GM23248 (cell line): ENCODE results near the gene DTNB. TPM values are rescaled to one million over a fixed set of nuclear protein-coding genes. Genes with fewer than 3 reads are reported as not detected.
A peak's percentile ranks its signal among the peaks of the same experiment; 100 is the strongest.

Experiments used
- DNase-seq: peaks from one replicate; pipeline ENCODE4 v3.0.0-alpha.2; 2015
- H2AFZ ChIP-seq: fragments of 200-600 bp; sonication (generic); 2 replicates; pipeline ENCODE4 v1.6.1; 2016; ENCODE audit warnings: antibody characterized with exemption
- H3F3A ChIP-seq: fragments of 200-600 bp; sonication (generic); 2 replicates; pipeline ENCODE4 v1.6.1; 2016; ENCODE audit warnings: mild to moderate bottlenecking, antibody characterized with exemption, mixed run types; ENCODE audit not compliant: insufficient read depth
- H3K27ac ChIP-seq: fragments of 200-600 bp; sonication (generic); 2 replicates; pipeline ENCODE4 v1.5.1; 2016; ENCODE audit warnings: mild to moderate bottlenecking
- H3K27me3 ChIP-seq: fragments of 200-600 bp; sonication (generic); replicated peaks from 2 replicates; pipeline ENCODE4 v1.6.1; 2016; ENCODE audit warnings: mild to moderate bottlenecking; ENCODE audit not compliant: insufficient read depth
- H3K36me3 ChIP-seq: fragments of 200-600 bp; sonication (generic); 2 replicates; pipeline ENCODE4 v1.6.1; 2016; ENCODE audit warnings: low read depth, mild to moderate bottlenecking
- H3K4me1 ChIP-seq: fragments of 200-600 bp; sonication (generic); 2 replicates; pipeline ENCODE4 v1.6.1; 2016; ENCODE audit warnings: mild to moderate bottlenecking; ENCODE audit not compliant: insufficient read depth
- H3K4me2 ChIP-seq: fragments of 200-600 bp; sonication (generic); one replicate; pipeline ENCODE4 v1.6.1; 2016; ENCODE audit warnings: mild to moderate bottlenecking; ENCODE audit not compliant: unreplicated experiment
- H3K4me3 ChIP-seq: fragments of 200-600 bp; sonication (generic); 2 replicates; pipeline ENCODE4 v1.5.1; 2016; ENCODE audit warnings: mild to moderate bottlenecking
- H3K79me2 ChIP-seq: fragments of 200-600 bp; sonication (generic); 2 replicates; pipeline ENCODE4 v1.6.1; 2016; ENCODE audit warnings: mild to moderate bottlenecking; ENCODE audit not compliant: insufficient read depth
- H3K9ac ChIP-seq: fragments of 200-600 bp; sonication (generic); 2 replicates; pipeline ENCODE4 v1.6.1; 2016; ENCODE audit warnings: mild to moderate bottlenecking
- H3K9me2 ChIP-seq: fragments of 200-600 bp; sonication (generic); 2 replicates; pipeline ENCODE4 v1.6.1; 2016; ENCODE audit warnings: mixed run types, mild to moderate bottlenecking, moderate library complexity; ENCODE audit not compliant: insufficient read depth
- H3K9me3 ChIP-seq: fragments of 200-600 bp; sonication (generic); one replicate; pipeline ENCODE4 v1.6.1; 2017; ENCODE audit warnings: low read depth
- H4K20me1 ChIP-seq: fragments of 200-600 bp; sonication (generic); 2 replicates; pipeline ENCODE4 v1.6.0; 2016; ENCODE audit not compliant: insufficient read depth
- EZH2 ChIP-seq: fragments of 200-600 bp; sonication (generic); IDR thresholded peaks from 2 replicates; pipeline ENCODE4 v1.6.1; 2018; ENCODE audit warnings: antibody characterized with exemption, mild to moderate bottlenecking; ENCODE audit not compliant: insufficient read depth, poor library complexity, severe bottlenecking
- EZH2phosphoT487 ChIP-seq: fragments of 200-600 bp; sonication (generic); IDR thresholded peaks from 2 replicates; pipeline ENCODE4 v1.6.1; 2018; ENCODE audit warnings: antibody characterized with exemption, moderate library complexity, mild to moderate bottlenecking, low read depth; ENCODE audit not compliant: insufficient read depth
- WGBS, 2 experiments: methylation state at CpG; one replicate each; pipeline ENCODE4 v1.1.6; 2015 to 2017; ENCODE audit warnings: low lambda C conversion rate in 2 of 2, low coverage in 1 of 2; ENCODE audit errors: missing lambda C conversion rate in 2 of 2; 5-methylcytosine and 5-hydroxymethylcytosine counted together
- in situ Hi-C: fragments of 300-500 bp; cut with MboI; formaldehyde crosslinking; loops from 2 replicates; pipeline ENCODE4 v1.15.0; 2020
- polyA plus RNA-seq: library from polyadenylated mRNA; unstranded; fragments of >200 nt; fragmentation: Nextera tagmentation; extraction: Ambion mirVana; gene quantifications from 2 replicates; pipeline ENCODE4 v1.2.1, GENCODE V29; 2016
- total RNA-seq: library from RNA; depleted of rRNA; stranded (reverse); fragments of >200 nt; shearing (Covaris generic); gene quantifications from 2 replicates; pipeline ENCODE4 v1.2.3, GENCODE V29; 2014

DTNB gene
- total and polyA plus RNA-seq, 2 experiments from 2014 or later, result 1.1 to 4.0 TPM

DNA sequence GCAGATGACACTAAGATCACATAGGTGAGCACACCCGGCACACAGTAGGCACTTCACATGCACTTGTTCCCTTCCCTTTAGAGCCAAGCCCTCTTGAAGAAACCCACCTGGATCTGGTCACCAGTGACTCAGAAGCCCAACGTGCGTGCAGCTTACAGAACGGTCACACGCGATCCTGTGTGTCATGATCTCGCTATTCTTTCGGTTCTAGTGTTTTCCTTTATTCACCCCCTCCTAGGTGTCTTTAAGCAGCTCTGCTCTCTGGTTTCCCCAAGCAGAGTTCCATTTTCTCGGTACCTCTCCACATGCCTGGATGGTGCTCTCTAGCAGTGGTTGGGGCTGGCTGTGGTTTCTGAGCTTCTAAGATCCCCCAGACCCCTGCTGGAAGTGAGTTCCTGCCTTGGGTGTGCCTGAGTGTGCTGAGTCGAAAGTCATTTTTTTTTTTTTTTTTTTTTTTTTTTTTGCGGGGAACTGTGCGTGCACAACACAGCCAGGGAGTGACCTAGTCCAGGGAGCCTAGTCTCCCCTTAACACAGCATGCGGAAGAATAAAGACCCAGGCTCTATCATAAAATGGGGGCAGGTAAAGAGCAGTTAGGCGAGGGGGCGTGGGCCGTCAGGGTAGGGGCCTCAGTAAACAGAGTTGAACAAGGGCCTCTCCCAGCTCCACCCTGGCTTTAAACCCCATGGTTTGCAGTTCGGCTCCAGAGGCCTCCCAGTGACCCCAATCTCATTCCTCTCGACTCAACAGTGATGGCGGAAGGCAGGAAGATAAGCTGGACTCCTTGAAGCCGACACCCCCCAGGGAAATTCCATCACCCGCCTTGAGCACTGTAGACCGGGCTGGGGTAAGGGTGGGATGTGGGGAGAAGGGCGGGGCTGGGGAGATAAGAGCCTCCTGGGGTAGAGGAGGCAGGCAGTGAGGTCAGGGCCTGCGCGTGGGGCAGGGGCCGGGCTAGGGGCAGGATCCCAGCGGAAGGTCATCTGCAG is 301.8 kb downstream of the DTNB start:
- Histone ChIP-seq H3K27me3 (no peaks in the 10 kb centered on the region), H3K4me1 (no peaks in the 10 kb centered on the region), H4K20me1 (no peaks in the 10 kb centered on the region), H3K27ac (no peak overlapping the region), H3K4me2 (no peak overlapping the region), H3K4me3 (no peak overlapping the region), H3K9me3 (no peaks in the 10 kb centered on the region), H3K36me3 (no peaks in the 10 kb centered on the region), H3K79me2 (no peaks in the 10 kb centered on the region), H3F3A (no peaks in the 10 kb centered on the region), H3K9me2 (no peaks in the 10 kb centered on the region), H3K9ac (no peak overlapping the region), H2AFZ (no peak overlapping the region)
- 92% methylated on average over 20 to 27 of the region's 27 CpGs for WGBS, 2 experiments
- DNase-seq, result no peak
- in situ Hi-C loops, result no loop called here
- TF ChIP-seq EZH2 (no peak), EZH2phosphoT487 (no peak)

GRCh38 chr2:25369876-25370275 is 303.5 kb downstream of the DTNB start:
- DNase-seq, result no peak
- WGBS, 2 experiments, result 63 to 69% methylated on average over 5 of the region's 5 CpGs
- Histone ChIP-seq H3K4me3 (no peak overlapping the region), H3F3A (no peaks in the 10 kb centered on the region), H3K9ac (no peak overlapping the region), H3K9me3 (no peaks in the 10 kb centered on the region), H3K79me2 (no peaks in the 10 kb centered on the region), H4K20me1 (no peaks in the 10 kb centered on the region), H3K27me3 (no peaks in the 10 kb centered on the region), H3K27ac (no peak overlapping the region), H3K4me1 (no peaks in the 10 kb centered on the region), H3K9me2 (no peaks in the 10 kb centered on the region), H2AFZ (no peak overlapping the region), H3K36me3 (no peaks in the 10 kb centered on the region), H3K4me2 (no peak overlapping the region)
- TF ChIP-seq EZH2 (no peak), EZH2phosphoT487 (no peak)
- in situ Hi-C loops, result no loop called here

GRCh38 chr2:25369439-25369838 is 303.9 kb downstream of the DTNB start:
- Histone ChIP-seq H4K20me1 (no peaks in the 10 kb centered on the region), H3K4me1 (no peaks in the 10 kb centered on the region), H3F3A (no peaks in the 10 kb centered on the region), H3K4me3 (no peak overlapping the region), H3K27me3 (no peaks in the 10 kb centered on the region), H3K9me3 (no peaks in the 10 kb centered on the region), H3K4me2 (no peak overlapping the region), H3K9me2 (no peaks in the 10 kb centered on the region), H3K36me3 (no peaks in the 10 kb centered on the region), H3K27ac (no peak overlapping the region), H2AFZ (no peak overlapping the region), H3K79me2 (no peaks in the 10 kb centered on the region), H3K9ac (no peak overlapping the region)
- TF ChIP-seq EZH2phosphoT487, result no peak
- no peak for TF ChIP-seq EZH2
- in situ Hi-C loops, result no loop called here
- DNase-seq, result no peak
- 72 to 75% methylated on average over 4 of the region's 4 CpGs for WGBS, 2 experiments

DNA sequence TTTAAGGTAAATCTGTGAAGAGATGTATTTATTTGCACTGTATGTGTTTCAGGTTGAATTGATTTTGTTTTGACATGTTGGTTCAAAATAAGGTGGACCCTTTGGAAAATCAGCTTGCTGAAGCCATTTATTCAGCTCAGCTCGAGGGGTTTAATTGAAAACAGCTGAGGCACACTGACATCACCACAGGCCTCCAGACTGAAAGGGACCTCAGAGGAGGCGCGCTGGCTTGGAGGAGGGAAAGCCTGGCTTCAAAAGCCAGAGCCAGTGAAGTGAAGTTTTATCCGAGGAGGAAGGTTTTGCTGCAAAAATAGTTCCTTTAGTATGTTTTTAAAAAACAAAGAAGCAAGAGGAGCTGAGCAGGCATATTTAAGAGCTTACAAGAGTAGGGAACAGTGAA is 304.7 kb downstream of the DTNB start:
- H3K4me1 ChIP-seq, result no peaks in the 10 kb centered on the region
- H3K36me3 ChIP-seq, result no peaks in the 10 kb centered on the region
- H3K9ac ChIP-seq, result no peak overlapping the region
- in situ Hi-C loops, result no loop called here
- no peak for TF ChIP-seq EZH2phosphoT487
- TF ChIP-seq EZH2, result no peak
- no peak overlapping the region for H3K4me3 ChIP-seq
- no peaks in the 10 kb centered on the region for H3K9me3 ChIP-seq
- no peak overlapping the region for H3K27ac ChIP-seq
- no peaks in the 10 kb centered on the region for H3K79me2 ChIP-seq
- WGBS, 2 experiments, result 14 to 19% methylated on average over 4 of the region's 4 CpGs
- no peaks in the 10 kb centered on the region for H4K20me1 ChIP-seq
- H3F3A ChIP-seq, result no peaks in the 10 kb centered on the region
- DNase-seq, result peak; percentile 49
- H3K4me2 ChIP-seq, result no peak overlapping the region
- H2AFZ ChIP-seq, result no peak overlapping the region
- no peaks in the 10 kb centered on the region for H3K27me3 ChIP-seq
- H3K9me2 ChIP-seq, result no peaks in the 10 kb centered on the region
